Astrocyte of the cerebellum (primary cell): ENCODE measurements around the gene LHX8.
"Not testable (repeated sequence)": the region's sequence is repeated elsewhere in the genome, so short reads cannot be mapped to it uniquely, and the experiment has no call there.

Experiments
- DNase-seq: peaks from one replicate; pipeline ENCODE4 v3.0.0-alpha.2; 2011; ENCODE audit warnings: low read depth
- H3K4me3 ChIP-seq: 2 replicates; pipeline ENCODE4 v1.5.1; 2011; ENCODE audit warnings: mild to moderate bottlenecking, low read depth, low read length, moderate library complexity
- in situ Hi-C: cut with HindIII; loops from 2 replicates; pipeline ENCODE4 v1.10.0; 2017; ENCODE audit warnings: low sequenced_read_pairs
- TF ChIP-seq, protein P1 (sequence below): IDR thresholded peaks from 2 replicates; pipeline ENCODE4 v1.5.1; 2012; ENCODE audit warnings: low read length, low read depth, moderate library complexity, mild to moderate bottlenecking; ENCODE audit errors: missing control alignments

LHX8 gene

DNA sequence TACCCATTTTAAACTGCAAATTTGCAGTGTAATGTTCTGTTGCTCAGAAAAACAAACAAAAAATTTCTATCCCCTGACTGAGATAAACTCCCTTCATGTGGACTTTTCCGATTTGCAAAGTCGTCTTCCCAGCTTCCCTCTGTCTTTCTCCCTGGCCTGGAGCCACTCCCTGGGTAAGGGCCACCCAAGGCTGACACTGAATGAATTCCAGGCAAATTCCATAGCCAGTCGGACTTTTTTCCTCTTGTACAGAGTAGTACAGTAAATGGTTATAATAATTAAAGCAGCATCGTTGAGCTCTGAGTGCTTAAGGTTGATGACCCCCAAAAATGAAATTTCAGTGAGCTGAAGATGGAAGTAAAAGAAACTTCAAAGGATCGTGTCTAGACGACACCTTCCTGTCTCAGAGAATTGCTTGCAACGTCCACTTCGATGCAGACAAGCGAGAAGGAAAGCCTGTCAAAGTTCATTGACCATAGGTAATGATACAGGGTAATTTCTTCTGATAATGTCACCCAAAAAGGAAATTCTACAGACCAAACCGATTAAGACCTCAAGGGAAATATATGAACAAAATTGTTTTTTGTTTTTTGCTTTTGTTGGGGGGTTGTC is 33.6 kb upstream of the LHX8 start:
- H3K4me3 ChIP-seq = no peak overlapping the region
- DNase-seq = no peak
- in situ Hi-C loops = no loop called here
- TF ChIP-seq, protein P1, sequence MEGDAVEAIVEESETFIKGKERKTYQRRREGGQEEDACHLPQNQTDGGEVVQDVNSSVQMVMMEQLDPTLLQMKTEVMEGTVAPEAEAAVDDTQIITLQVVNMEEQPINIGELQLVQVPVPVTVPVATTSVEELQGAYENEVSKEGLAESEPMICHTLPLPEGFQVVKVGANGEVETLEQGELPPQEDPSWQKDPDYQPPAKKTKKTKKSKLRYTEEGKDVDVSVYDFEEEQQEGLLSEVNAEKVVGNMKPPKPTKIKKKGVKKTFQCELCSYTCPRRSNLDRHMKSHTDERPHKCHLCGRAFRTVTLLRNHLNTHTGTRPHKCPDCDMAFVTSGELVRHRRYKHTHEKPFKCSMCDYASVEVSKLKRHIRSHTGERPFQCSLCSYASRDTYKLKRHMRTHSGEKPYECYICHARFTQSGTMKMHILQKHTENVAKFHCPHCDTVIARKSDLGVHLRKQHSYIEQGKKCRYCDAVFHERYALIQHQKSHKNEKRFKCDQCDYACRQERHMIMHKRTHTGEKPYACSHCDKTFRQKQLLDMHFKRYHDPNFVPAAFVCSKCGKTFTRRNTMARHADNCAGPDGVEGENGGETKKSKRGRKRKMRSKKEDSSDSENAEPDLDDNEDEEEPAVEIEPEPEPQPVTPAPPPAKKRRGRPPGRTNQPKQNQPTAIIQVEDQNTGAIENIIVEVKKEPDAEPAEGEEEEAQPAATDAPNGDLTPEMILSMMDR = no peak

DNA sequence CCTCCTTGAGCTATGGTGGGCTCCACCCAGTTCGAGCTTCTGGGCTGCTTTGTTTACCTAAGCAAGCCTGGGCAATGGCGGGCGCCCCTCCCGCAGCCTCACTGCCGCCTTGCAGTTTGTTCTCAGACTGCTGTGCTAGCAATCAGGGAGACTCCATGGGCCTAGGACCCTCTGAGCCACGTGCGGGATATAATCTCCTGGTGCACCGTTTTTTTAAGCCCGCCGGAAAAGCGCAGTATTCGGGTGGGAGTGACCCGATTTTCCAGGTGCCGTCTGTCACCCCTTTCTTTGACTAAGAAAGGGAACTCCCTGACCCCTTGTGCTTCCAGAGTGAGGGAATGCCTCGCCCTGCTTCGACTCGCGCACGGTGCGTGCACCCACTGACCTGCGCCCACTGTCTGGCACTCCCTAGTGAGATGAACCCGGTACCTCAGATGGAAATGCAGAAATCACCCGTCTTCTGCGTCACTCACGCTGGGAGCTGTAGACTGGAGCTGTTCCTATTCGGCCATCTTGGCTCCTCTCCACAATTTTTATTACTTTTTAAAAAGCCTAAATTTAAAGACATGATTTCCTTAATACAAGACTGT is 21.7 kb upstream of the LHX8 start:
- in situ Hi-C loops, H3K4me3 ChIP-seq, DNase-seq: not testable (repeated sequence)

DNA sequence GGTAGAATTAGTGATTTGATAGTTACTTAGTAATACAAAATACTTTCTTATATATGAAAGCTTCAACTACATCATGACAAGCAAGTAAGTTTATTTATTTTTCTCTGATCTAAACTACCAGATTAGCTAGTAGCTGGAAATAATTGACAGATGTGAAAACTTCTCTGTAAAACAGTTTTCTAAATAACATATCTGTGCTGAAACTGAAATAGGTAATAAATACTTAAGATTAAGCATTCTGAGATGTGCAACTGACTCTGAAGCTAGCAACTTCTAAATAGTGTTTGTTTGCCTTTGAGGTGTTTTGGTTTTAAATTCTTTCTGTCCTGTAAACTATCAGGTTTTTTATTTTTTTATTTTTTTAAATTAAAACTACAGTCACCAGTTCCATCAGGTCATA is 18.5 kb upstream of the LHX8 start:
- in situ Hi-C loops = no loop called here
- TF ChIP-seq, protein P1 = no peak
- H3K4me3 ChIP-seq = no peak overlapping the region
- DNase-seq = no peak

DNA sequence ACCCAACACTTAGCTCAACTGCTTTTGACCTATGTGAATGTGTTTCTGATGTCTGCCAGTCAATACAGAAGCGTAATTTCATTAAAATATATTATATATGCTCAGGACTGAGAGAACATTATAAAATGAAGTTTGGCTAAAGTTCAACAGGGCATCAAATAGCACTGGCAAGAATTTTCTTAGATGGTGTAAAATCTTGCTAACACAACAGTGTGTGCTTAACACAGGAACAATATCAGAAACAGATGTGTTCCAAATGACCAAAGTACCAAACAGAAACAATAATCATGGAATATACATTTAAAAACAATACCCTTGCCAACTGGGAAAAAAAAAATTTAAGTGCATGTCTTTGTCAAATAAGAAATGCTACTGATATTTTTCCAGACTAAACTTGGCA is 10.4 kb upstream of the LHX8 start:
- DNase-seq = no peak
- in situ Hi-C loops = no loop called here
- TF ChIP-seq, protein P1 = no peak
- H3K4me3 ChIP-seq = no peak overlapping the region

DNA sequence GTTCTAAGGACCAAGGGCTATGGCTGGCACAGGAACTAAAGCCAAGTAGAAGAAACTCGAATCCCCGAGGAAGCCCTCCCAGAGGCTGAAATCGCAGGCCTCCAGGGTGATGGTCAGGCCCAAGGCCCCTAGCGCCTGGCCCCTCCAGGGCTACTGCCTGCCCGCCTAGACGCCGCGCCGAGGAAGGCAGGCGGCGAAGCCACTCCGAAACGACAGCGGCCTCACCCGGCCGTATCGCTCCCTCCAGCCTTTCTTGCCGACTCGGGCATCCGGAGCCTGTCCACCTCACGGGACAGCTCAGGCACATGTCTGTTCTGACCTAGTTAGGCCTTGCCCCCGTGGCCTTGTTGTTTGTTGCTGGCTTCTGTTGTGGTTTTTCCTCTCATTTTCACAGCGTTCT is 9.7 kb upstream of the LHX8 start:
- TF ChIP-seq, protein P1 = no peak
- no peak overlapping the region for H3K4me3 ChIP-seq
- in situ Hi-C loops = no loop called here
- no peak for DNase-seq

DNA sequence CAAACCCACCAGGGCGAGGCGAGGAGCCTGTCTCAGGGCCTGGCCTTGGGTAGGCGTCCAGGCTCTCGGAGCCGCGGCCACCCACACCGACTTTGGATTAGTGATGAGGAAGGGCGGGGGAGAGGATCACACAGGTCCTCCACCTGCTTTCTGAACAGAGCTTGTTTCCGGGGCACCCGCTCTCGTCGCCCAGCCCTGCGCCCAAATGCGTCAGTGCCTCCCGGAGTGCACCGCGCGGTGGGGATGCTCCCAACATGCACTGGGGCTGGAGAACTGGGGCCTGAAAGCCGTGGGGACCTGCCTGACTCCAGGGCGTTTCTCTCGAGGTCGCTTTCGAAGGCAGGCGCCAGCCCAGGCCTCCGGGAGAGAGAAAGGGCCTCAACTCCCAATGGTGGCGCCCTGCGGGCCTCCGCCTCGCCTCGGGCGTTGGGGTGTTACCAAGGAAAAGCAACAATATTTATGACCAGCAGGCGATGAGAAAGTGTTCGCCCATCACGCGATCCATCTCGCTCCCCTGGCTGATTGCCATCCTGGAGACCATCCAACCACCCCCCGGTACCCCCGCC is 8.9 kb upstream of the LHX8 start:
- TF ChIP-seq, protein P1 = no peak
- H3K4me3 ChIP-seq = no peak overlapping the region
- no peak for DNase-seq
- in situ Hi-C loops = no loop called here

DNA sequence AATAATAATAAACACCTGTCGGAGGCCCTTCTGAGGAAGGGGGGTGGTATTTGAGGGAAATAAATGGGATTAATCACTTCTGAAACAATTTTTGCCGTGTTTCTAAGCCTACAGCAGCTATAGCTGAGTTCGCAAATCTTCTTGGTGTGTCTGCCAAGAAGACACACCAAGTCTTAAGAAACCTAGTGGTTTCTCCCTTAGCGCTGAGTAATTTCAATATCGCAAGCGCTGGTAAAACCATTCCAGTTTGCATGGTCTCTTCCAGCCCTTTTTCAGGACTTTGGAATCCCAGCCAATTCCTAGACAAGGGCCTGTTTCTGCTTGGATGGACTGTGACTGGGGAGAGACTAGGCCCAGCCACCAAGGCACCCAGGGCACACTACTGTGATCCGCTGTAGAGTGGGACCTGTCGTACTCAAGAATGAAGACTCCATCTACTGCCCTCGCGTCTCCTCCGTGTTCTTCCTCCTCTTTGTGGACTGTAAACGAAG is 7.5 kb upstream of the LHX8 start:
- H3K4me3 ChIP-seq = no peak overlapping the region
- TF ChIP-seq, protein P1 = no peak
- in situ Hi-C loops = no loop called here
- no peak for DNase-seq
